ENCODE data around the gene AP1G2. TPM values are rescaled to one million over a fixed set of nuclear protein-coding genes. Genes with fewer than 3 reads are reported as not detected.
"Not testable (repeated sequence)": the region's sequence is repeated elsewhere in the genome, so short reads cannot be mapped to it uniquely, and the experiment has no call there.

Gene AP1G2
- 100 to 1,000 TPM; 193 to 370 TPM for total RNA-seq

- peak; percentile 90 to 92 for DNase-seq (ENCODE audit: low spot score in 2 of 2)
- peak; percentile 98 to 99 for ATAC-seq
- H3K36me3 Mint-ChIP-seq, result peaks cover 6 to 8% of the 10 kb centered on the region in 2 donors
- H3K27ac Mint-ChIP-seq, result peak within 1 kb of the TSS; percentile 97 to 99
- no peaks in the 10 kb centered on the region for H3K9me3 Mint-ChIP-seq
Observed at GRCh38 chr14:23567186-23568020, at the start of gene AP1G2. Gene AP1G2, minus strand, starts transcription at chr14:23567791. Its CDS starts 477 bp downstream, at chr14:23567314.

GRCh38 chr14:23615856-23616255 is 48.3 kb upstream of the AP1G2 start:
- H3K27ac Mint-ChIP-seq, result no peak overlapping the region
- no peak for ATAC-seq

GRCh38 chr14:23614395-23614828 is 46.8 kb upstream of the AP1G2 start:
- DNase-seq (ENCODE audit: low spot score in 2 of 2), result no peak
- H3K36me3 Mint-ChIP-seq, result peaks cover 0 to 12% of the 10 kb centered on the region in 2 donors
- ATAC-seq, result no peak
- H3K27ac Mint-ChIP-seq, result peak overlapping the region in 1 of 2 donors; percentile 26
- H3K9me3 Mint-ChIP-seq, result no peaks in the 10 kb centered on the region

More at GRCh38 chr14:23615856-23616255, 48.3 kb upstream of the AP1G2 start:
- Mint-ChIP-seq H3K36me3 (no peaks in the 10 kb centered on the region), H3K9me3 (no peaks in the 10 kb centered on the region)
- no peak for DNase-seq (ENCODE audit: low spot score in 2 of 2)

- Mint-ChIP-seq H3K9me3 (peaks cover 6 to 7% of the 10 kb centered on the region in 2 donors), H3K27ac (peak overlapping the region in 1 of 2 donors; percentile 26), H3K36me3 (peaks cover 5 to 20% of the 10 kb centered on the region in 2 donors)
- ATAC-seq, result no peak
- no peak for DNase-seq (ENCODE audit: low spot score in 2 of 2)
Observed at GRCh38 chr14:23613242-23614070, 45.9 kb upstream of the AP1G2 start.

- no peak for DNase-seq (ENCODE audit: low spot score in 2 of 2)
- no peak for ATAC-seq
- H3K27ac Mint-ChIP-seq, result no peak overlapping the region
- H3K9me3 Mint-ChIP-seq, result peaks cover 6 to 7% of the 10 kb centered on the region in 2 donors
- H3K36me3 Mint-ChIP-seq, result peaks cover 5 to 20% of the 10 kb centered on the region in 2 donors
Observed at GRCh38 chr14:23612802-23613201, 45.2 kb upstream of the AP1G2 start.

- H3K27ac Mint-ChIP-seq, result no peak overlapping the region
- no peak for ATAC-seq
Observed at GRCh38 chr14:23612354-23612732, 44.8 kb upstream of the AP1G2 start.

GRCh38 chr14:23610815-23611289 is 43.3 kb upstream of the AP1G2 start:
- Mint-ChIP-seq H3K36me3 (peaks cover 5 to 20% of the 10 kb centered on the region in 2 donors), H3K27ac (peak overlapping the region in 1 of 2 donors; percentile 84), H3K9me3 (peaks cover 6 to 7% of the 10 kb centered on the region in 2 donors)
- ATAC-seq (no peak), DNase-seq (ENCODE audit: low spot score in 2 of 2) (no peak)

More at GRCh38 chr14:23612354-23612732, 44.8 kb upstream of the AP1G2 start:
- Mint-ChIP-seq H3K9me3 (peaks cover 6 to 7% of the 10 kb centered on the region in 2 donors), H3K36me3 (peaks cover 5 to 20% of the 10 kb centered on the region in 2 donors)
- no peak for DNase-seq (ENCODE audit: low spot score in 2 of 2)

- H3K9me3 Mint-ChIP-seq, result peaks cover 6 to 7% of the 10 kb centered on the region in 2 donors
- no peak for ATAC-seq
- H3K27ac Mint-ChIP-seq, result peak overlapping the region; percentile 84 to 90
- no peak for DNase-seq (ENCODE audit: low spot score in 2 of 2)
- peaks cover 5 to 20% of the 10 kb centered on the region in 2 donors for H3K36me3 Mint-ChIP-seq
Observed at GRCh38 chr14:23610090-23610814, 42.7 kb upstream of the AP1G2 start.

GRCh38 chr14:23609411-23610089 is 42.0 kb upstream of the AP1G2 start:
- peak overlapping the region; percentile 1 to 84 for H3K27ac Mint-ChIP-seq
- not testable (repeated sequence) for H3K9me3 Mint-ChIP-seq; DNase-seq (ENCODE audit: low spot score in 2 of 2); ATAC-seq
- H3K36me3 Mint-ChIP-seq, result peaks cover 5 to 20% of the 10 kb centered on the region in 2 donors

- no peak for ATAC-seq
Observed at GRCh38 chr14:23609001-23609400, 41.4 kb upstream of the AP1G2 start.

GRCh38 chr14:23608454-23608853 is 40.9 kb upstream of the AP1G2 start:
- Mint-ChIP-seq H3K9me3 (peaks cover 6 to 7% of the 10 kb centered on the region in 2 donors), H3K36me3 (peaks cover 5 to 20% of the 10 kb centered on the region in 2 donors), H3K27ac (peak overlapping the region in 1 of 2 donors; percentile 29)
- ATAC-seq, result no peak
- no peak for DNase-seq (ENCODE audit: low spot score in 2 of 2)

More at GRCh38 chr14:23609001-23609400, 41.4 kb upstream of the AP1G2 start:
- no peak for DNase-seq (ENCODE audit: low spot score in 2 of 2)
- Mint-ChIP-seq H3K36me3 (peaks cover 5 to 20% of the 10 kb centered on the region in 2 donors), H3K9me3 (peaks cover 6 to 7% of the 10 kb centered on the region in 2 donors), H3K27ac (peak overlapping the region; percentile 1 to 29)

GRCh38 chr14:23605931-23606585 is 38.5 kb upstream of the AP1G2 start:
- DNase-seq (ENCODE audit: low spot score in 2 of 2), result peak in 1 of 2 donors; percentile 19

GRCh38 chr14:23604675-23605170 is 37.1 kb upstream of the AP1G2 start:
- DNase-seq (ENCODE audit: low spot score in 2 of 2) (no peak), ATAC-seq (no peak)
- Mint-ChIP-seq H3K9me3 (peaks cover 7 to 9% of the 10 kb centered on the region in 2 donors), H3K36me3 (peaks cover 10 to 11% of the 10 kb centered on the region in 2 donors), H3K27ac (no peak overlapping the region)

More at GRCh38 chr14:23605931-23606585, 38.5 kb upstream of the AP1G2 start:
- H3K36me3 Mint-ChIP-seq, result peaks cover 5 to 20% of the 10 kb centered on the region in 2 donors
- peak; percentile 91 to 94 for ATAC-seq
- H3K27ac Mint-ChIP-seq, result peak overlapping the region; percentile 65 to 72
- peaks cover 6 to 7% of the 10 kb centered on the region in 2 donors for H3K9me3 Mint-ChIP-seq

- ATAC-seq (no peak), DNase-seq (ENCODE audit: low spot score in 2 of 2) (no peak)
- Mint-ChIP-seq H3K9me3 (peaks cover 6 to 11% of the 10 kb centered on the region in 2 donors), H3K36me3 (peaks cover 6 to 8% of the 10 kb centered on the region in 2 donors), H3K27ac (no peak overlapping the region)
Observed at GRCh38 chr14:23604148-23604547, 36.6 kb upstream of the AP1G2 start.

- Mint-ChIP-seq H3K9me3 (peaks cover 0 to 6% of the 10 kb centered on the region in 2 donors), H3K27ac (peak overlapping the region in 1 of 2 donors; percentile 19), H3K36me3 (peaks cover 0 to 5% of the 10 kb centered on the region in 2 donors)
- no peak for DNase-seq (ENCODE audit: low spot score in 2 of 2)
- no peak for ATAC-seq
Observed at GRCh38 chr14:23603103-23603502, 35.5 kb upstream of the AP1G2 start.

Data from activated naive CD4-positive, alpha-beta T cell treated with anti-CD3 and anti-CD28 coated beads, Interleukin-2, amount 50 U/mL, for 72 hours (primary cell).